Mucosa of rectum (tissue), 2 donors: ENCODE data around the gene SNED1.

Source experiments
- H3K27ac ChIP-seq, 2 donors: one replicate each; pipeline ENCODE4 v1.7.0; 2013; ENCODE audit warnings: inconsistent platforms in 2 of 2, low read depth in 2 of 2, low read length in 2 of 2
- H3K27me3 ChIP-seq, 2 donors: one replicate each; pipeline ENCODE4 v1.7.0; 2013; ENCODE audit warnings: low read length in 2 of 2; ENCODE audit not compliant: control insufficient read depth in 2 of 2, insufficient read depth in 2 of 2
- H3K36me3 ChIP-seq, 2 donors: one replicate each; pipeline ENCODE4 v1.7.0; 2013; ENCODE audit warnings: low read length in 2 of 2; ENCODE audit not compliant: control insufficient read depth in 2 of 2, insufficient read depth in 2 of 2
- H3K4me1 ChIP-seq, 2 donors: one replicate each; pipeline ENCODE4 v1.7.0; 2013; ENCODE audit warnings: low read length in 2 of 2, mild to moderate bottlenecking in 1 of 2; ENCODE audit not compliant: control insufficient read depth in 2 of 2, insufficient read depth in 2 of 2
- H3K4me3 ChIP-seq, 2 donors: one replicate each; pipeline ENCODE4 v1.7.0; 2013; ENCODE audit warnings: low read length in 2 of 2
- H3K9ac ChIP-seq, 2 donors: one replicate each; pipeline ENCODE4 v1.7.0; 2013; ENCODE audit warnings: low read length in 2 of 2, low read depth in 1 of 2, mild to moderate bottlenecking in 1 of 2
- H3K9me3 ChIP-seq, 2 donors: one replicate each; pipeline ENCODE4 v1.7.0; 2013; ENCODE audit warnings: low read length in 2 of 2; ENCODE audit not compliant: control insufficient read depth in 2 of 2
- donor health status: healthy.
- donor health status: Normal muscosa, but diverticular disease.

Gene SNED1

DNA sequence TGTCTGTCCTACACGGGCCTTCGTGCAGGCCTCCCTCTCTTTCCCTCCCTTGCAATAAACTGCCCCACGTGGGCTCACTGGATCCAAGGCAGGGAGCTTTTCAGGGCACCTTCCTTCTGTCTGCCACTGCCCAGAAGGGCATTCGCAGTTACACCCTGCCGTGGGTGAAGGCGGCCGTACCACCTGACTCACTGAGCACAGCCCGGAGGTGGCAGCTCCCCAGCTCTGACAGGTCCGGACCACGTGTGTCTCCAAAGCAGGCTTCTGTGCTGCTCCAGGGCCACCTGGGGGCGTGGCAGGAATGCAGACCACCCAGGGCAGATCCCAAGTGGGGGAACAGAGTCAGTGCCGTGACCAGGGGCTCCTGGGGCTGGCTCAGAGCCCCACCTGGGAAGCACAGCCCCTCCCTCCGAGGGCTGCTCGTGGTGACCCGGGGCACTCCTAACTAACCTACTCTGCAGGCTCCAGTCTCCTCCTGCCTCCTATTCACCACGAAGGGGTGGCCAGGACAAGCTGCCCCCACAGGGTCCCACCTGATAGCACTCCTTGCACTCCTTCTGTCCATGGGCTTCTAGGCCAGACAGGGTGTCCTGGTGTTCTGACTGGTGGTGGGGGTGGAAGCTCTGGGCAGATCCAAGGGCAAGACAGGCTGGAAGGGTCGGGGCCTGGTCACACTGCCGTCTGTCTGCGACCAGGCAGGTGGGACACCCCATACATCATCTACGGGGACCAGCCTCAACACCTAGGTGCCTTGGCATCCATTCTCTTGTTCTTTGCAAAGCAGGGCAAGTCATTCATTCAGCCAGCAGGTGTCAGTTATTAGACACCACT is 9.7 kb downstream of the SNED1 start:
- H3K27ac ChIP-seq, result no peak overlapping the region
- peaks cover 6 to 10% of the 10 kb centered on the region in 2 donors for H3K9me3 ChIP-seq
- H3K4me1 ChIP-seq, result peaks cover 6 to 16% of the 10 kb centered on the region in 2 donors
- no peaks in the 10 kb centered on the region for H3K36me3 ChIP-seq
- H3K9ac ChIP-seq, result no peak overlapping the region
- no peak overlapping the region for H3K4me3 ChIP-seq
- H3K27me3 ChIP-seq, result no peaks in the 10 kb centered on the region

DNA sequence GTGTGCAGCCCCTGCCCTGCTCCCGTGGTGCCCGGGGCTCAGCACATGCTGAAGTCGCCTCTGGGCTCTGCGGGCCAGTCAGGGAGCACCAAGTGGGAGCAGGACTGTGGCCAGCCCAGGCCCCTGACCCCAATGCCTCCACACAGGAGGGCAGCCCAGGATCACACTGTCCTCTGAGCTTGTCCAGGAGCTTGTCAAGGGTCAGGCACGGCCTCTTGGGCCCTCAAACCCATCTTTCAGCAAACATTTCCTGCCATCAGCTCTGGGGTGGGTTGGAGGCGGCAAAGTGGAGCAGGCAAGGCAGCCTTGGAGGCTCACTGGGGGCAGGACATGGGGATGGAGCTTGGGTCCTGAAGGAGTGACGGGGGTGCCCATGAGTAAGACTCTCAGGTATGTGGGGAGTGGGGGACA is 10.3 kb downstream of the SNED1 start:
- Histone ChIP-seq H3K4me1 (peaks cover 6 to 16% of the 10 kb centered on the region in 2 donors), H3K9ac (no peak overlapping the region), H3K9me3 (peaks cover under 1 to 6% of the 10 kb centered on the region in 2 donors), H3K36me3 (no peaks in the 10 kb centered on the region), H3K4me3 (no peak overlapping the region), H3K27me3 (no peaks in the 10 kb centered on the region), H3K27ac (no peak overlapping the region)

DNA sequence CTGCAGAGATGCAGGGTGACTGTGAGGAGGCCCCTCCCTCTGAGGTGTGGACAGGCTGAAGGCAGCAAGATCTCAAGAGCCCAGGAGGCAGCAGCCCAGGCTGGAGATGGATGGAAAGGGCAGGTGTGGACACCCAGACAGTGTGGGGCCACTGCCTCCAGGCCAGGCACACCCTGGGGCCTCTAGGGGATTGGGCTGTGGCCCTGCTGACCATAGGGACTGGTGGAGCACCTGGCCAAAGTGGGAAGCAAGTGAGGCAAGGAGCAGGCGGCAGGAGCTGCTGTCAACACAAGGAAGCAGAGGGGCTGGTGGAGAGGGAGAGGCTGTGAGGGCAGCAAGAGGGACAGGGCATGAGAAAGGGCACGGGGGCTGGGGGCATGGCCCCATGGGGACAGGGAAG is 10.8 kb downstream of the SNED1 start:
- H3K27ac ChIP-seq, result no peak overlapping the region
- H3K4me1 ChIP-seq, result peaks cover 6 to 16% of the 10 kb centered on the region in 2 donors
- H3K9me3 ChIP-seq, result peaks cover 0 to 2% of the 10 kb centered on the region in 2 donors
- H3K4me3 ChIP-seq, result no peak overlapping the region
- no peaks in the 10 kb centered on the region for H3K36me3 ChIP-seq
- H3K27me3 ChIP-seq, result no peaks in the 10 kb centered on the region
- H3K9ac ChIP-seq, result no peak overlapping the region

DNA sequence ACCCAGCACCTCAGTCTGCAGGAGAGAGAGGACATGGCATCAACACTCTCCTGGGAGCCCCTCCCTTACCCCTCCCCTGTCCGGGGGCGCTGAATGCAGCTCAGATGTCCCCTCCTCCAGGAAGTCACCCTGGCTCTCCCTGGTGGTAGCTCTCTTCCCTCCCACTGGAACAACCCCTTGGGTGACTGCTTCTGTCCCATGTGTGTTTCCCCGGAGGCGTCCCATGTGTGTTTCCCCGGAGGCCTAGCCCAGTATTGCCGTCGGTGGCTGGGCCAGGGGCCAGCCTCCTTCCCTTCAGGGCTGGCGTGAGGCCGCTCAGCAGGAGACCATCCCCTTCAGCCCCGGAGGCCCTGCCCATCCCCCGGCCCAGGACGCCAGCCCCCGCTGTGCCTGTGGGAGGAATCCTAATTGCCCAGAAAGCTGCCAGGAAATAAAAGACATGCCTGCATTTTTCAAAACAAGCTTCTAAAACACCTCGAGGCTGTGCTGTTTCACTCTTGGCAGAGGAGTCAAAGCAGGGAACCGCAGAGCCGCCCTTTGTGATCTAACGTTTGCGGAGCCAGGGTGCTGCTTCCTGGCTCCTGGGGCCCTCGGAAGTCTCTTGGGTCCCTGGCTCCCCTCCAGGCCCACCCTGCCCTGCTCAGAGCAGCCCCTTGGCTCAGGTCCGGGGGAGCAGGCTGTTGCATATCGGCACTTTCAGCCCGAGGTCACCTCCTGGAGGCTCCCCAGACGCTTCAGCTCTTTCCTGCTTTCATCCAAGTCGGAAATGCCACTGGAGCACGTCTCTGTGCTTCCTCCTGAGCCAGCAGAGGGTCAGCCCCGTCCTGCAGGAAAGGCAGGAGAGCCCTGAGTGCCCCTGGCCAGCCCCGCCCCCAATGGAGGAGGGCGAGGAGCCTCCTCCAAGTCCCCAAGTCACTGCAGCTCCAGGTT is 11.4 kb downstream of the SNED1 start:
- peak overlapping the region; percentile 42 to 60 for H3K9ac ChIP-seq
- no peaks in the 10 kb centered on the region for H3K36me3 ChIP-seq
- H3K4me3 ChIP-seq, result peak overlapping the region; percentile 22 to 48

DNA sequence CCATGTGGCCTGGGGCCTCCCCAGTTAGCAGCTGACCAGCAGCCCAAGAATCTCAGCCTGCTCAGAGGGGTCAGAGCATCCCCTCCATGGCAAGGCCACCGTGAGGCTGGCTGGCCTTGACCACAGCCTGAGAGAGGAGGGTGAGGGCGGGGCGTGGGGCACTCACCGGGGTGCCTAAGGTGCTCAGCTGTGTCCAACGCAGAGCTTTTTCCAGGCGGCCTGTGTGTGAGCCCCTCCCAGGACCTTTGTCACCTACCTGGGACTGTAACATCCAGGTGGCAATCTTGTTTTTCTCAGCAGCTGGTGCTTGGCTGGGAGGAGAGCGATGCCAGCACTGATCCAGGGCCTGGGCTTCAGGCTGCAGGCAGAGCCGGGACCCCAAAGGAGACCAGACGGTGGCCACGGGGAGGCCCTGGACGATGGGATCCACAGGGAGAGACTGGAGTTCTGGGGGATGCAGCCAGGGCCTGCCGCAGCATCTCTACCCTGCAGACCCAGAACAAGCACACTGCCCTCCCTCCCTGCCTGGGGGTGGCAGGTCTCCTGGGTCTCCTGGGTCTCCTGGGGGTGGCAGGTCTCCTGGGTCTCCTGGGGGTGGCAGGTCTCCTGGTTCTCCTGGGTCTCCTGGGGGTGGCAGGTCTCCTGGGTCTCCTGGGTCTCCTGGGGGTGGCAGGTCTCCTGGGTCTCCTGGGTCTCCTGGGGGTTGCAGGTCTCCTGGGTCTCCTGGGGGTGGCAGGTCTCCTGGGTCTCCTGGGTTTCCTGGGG is 12.3 kb downstream of the SNED1 start:
- H3K36me3 ChIP-seq, result no peaks in the 10 kb centered on the region
- peaks cover 6 to 16% of the 10 kb centered on the region in 2 donors for H3K4me1 ChIP-seq
- H3K9ac ChIP-seq, result peak overlapping the region in 1 of 2 donors; percentile 42
- H3K4me3 ChIP-seq, result peak overlapping the region in 1 of 2 donors; percentile 48
- no peaks in the 10 kb centered on the region for H3K9me3 ChIP-seq
- no peaks in the 10 kb centered on the region for H3K27me3 ChIP-seq
- H3K27ac ChIP-seq, result peak overlapping the region in 1 of 2 donors; percentile 56

More for the DNA sequence above, 11.4 kb downstream of the SNED1 start:
- Histone ChIP-seq H3K27ac (peak overlapping the region in 1 of 2 donors; percentile 56), H3K27me3 (no peaks in the 10 kb centered on the region), H3K4me1 (peaks cover 6 to 16% of the 10 kb centered on the region in 2 donors), H3K9me3 (peaks cover 0 to 2% of the 10 kb centered on the region in 2 donors)

DNA sequence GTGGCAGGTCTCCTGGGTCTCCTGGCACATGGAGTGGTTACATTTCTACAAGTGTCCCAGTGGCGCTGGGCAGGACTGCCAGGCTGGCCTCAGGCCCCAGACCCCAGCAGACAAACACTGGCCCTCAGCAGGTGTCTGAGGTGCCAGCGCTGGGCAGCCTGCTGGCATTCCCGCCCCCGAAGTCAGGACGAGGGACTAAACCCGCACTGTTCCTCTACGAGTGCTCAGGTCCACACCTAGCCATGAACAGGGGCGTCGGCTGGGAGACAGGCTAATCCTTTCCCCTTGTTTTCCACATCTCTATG is 12.8 kb downstream of the SNED1 start:
- Histone ChIP-seq H3K4me3 (no peak overlapping the region), H3K36me3 (no peaks in the 10 kb centered on the region), H3K27ac (no peak overlapping the region)

DNA sequence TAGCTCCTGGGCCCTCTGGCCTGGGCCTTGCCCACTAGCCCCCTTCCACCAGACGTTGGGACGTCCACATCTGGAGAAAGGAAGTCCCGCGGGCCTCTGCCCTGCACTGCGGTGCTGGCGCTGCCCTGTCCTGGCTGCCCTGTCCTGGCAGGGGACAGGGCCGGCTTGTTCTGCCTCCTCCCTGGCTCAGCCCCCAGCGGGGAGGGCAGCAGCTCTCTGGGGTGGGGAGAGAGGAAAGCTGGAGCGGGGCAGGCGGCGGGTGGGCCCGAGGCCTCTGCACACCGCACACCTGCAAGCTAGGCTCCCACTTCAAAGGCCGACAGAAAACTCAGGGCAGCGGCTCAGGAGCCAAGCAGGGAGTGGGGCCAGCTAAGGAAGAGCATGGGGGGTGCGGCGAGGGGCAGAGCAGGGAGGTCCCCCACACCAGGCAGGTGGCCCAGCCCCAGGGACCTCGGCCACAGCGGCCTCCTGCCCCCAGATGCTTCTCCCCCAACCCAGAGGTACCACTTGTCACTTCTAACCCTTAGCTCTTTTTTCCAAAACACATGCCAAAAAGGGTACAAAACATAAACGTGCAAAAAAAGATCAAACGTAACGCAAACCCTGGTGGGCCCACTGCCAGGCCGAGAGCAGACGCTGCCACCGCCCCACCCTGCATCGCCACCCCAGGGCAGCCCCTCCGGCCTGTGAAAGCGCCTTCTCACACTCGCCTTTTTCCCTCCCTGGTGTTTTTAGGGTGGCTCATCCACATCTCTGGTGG is 13.5 kb downstream of the SNED1 start:
- H3K27ac ChIP-seq, result no peak overlapping the region
- H3K4me1 ChIP-seq, result peaks cover 6 to 16% of the 10 kb centered on the region in 2 donors
- H3K4me3 ChIP-seq, result no peak overlapping the region
- no peaks in the 10 kb centered on the region for H3K27me3 ChIP-seq
- H3K36me3 ChIP-seq, result no peaks in the 10 kb centered on the region
- H3K9ac ChIP-seq, result no peak overlapping the region
- H3K9me3 ChIP-seq, result no peaks in the 10 kb centered on the region

More for the DNA sequence above, 12.8 kb downstream of the SNED1 start:
- peaks cover 6 to 16% of the 10 kb centered on the region in 2 donors for H3K4me1 ChIP-seq
- no peaks in the 10 kb centered on the region for H3K27me3 ChIP-seq
- no peaks in the 10 kb centered on the region for H3K9me3 ChIP-seq
- no peak overlapping the region for H3K9ac ChIP-seq

DNA sequence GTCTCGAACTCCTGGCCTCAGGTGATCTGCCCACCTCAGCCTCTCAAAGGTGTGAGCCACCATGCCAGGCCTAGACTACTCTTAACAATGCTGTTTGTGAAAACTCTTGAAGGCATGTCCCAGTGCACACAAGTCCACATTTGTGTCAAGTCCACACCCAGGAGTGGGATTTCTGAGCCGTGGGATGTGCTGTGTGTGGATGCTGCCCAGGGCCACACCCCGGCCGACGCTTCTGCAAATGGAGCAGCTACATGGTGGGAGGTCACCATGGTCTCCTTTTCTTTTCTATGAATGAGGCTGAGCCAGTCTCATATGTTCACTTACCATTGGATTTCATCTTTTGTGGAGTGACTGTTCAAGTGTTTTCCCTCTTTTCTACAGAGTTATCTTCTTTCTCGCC is 15.8 kb downstream of the SNED1 start:
- H3K27me3 ChIP-seq, result no peaks in the 10 kb centered on the region
- no peak overlapping the region for H3K4me3 ChIP-seq
- H3K9me3 ChIP-seq, result no peaks in the 10 kb centered on the region
- no peak overlapping the region for H3K27ac ChIP-seq
- no peaks in the 10 kb centered on the region for H3K36me3 ChIP-seq
- H3K4me1 ChIP-seq, result peaks cover 6 to 16% of the 10 kb centered on the region in 2 donors
- no peak overlapping the region for H3K9ac ChIP-seq

DNA sequence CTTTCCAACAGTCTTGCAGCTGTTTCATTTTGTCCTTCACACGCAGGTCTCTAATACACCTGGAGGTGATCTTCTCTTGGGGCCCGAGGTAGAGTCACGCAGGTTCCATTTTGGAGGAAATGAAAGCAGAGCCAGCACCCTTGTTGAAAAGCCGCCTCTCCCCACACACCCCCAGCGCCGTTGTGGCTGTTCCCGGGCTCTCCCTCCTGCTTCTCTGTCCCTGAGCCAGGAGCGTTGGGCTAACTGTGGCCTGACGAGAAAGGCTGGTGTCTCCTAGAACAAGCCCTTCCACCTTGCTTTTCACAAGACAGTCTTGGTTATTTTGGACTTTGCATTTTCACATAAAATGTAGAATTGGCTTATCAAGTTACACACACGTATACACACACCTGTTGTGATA is 16.3 kb downstream of the SNED1 start:
- Histone ChIP-seq H3K36me3 (no peaks in the 10 kb centered on the region), H3K27me3 (no peaks in the 10 kb centered on the region)

More for the DNA sequence above, 16.3 kb downstream of the SNED1 start:
- Histone ChIP-seq H3K9ac (no peak overlapping the region), H3K4me3 (no peak overlapping the region), H3K9me3 (no peaks in the 10 kb centered on the region), H3K27ac (no peak overlapping the region), H3K4me1 (peaks cover 6 to 11% of the 10 kb centered on the region in 2 donors)
